MM.1S (cell line): ENCODE results near the gene PRSS36.
"Not testable (repeated sequence)": the region's sequence is repeated elsewhere in the genome, so short reads cannot be mapped to it uniquely, and the experiment has no call there.

Experiments
- DNase-seq: peaks from one replicate; pipeline ENCODE4 v3.0.0-alpha.2; 2015
- H2AFZ ChIP-seq: fragments of 300-600 bp; sonication (generic); 2 replicates; pipeline ENCODE4 v1.6.0; 2016; ENCODE audit warnings: antibody characterized with exemption, low read length
- H3F3A ChIP-seq: fragments of 300-600 bp; sonication (generic); 2 replicates; pipeline ENCODE4 v1.6.1; 2016; ENCODE audit warnings: mild to moderate bottlenecking, antibody characterized with exemption, low read length, moderate library complexity, mixed read lengths; ENCODE audit not compliant: insufficient read depth
- H3K27ac ChIP-seq: fragments of 300-600 bp; sonication (generic); 2 replicates; pipeline ENCODE4 v1.5.1; 2016; ENCODE audit warnings: mild to moderate bottlenecking, low read length
- H3K27me3 ChIP-seq: fragments of 300-600 bp; sonication (generic); replicated peaks from 2 replicates; pipeline ENCODE4 v1.6.0; 2016; ENCODE audit warnings: low read length; ENCODE audit not compliant: insufficient read depth
- H3K36me3 ChIP-seq: fragments of 300-600 bp; sonication (generic); replicated peaks from 2 replicates; pipeline ENCODE4 v1.6.1; 2016; ENCODE audit warnings: mild to moderate bottlenecking, low read length, mixed read lengths; ENCODE audit not compliant: insufficient read depth
- H3K4me1 ChIP-seq: fragments of 300-600 bp; sonication (generic); 2 replicates; pipeline ENCODE4 v1.6.1; 2016; ENCODE audit warnings: low read length, mixed read lengths
- H3K4me2 ChIP-seq: fragments of 300-600 bp; sonication (generic); 2 replicates; pipeline ENCODE4 v1.6.0; 2016; ENCODE audit warnings: low read depth, low read length
- H3K4me3 ChIP-seq: fragments of 300-600 bp; sonication (generic); 2 replicates; pipeline ENCODE4 v1.5.1; 2016; ENCODE audit warnings: low read length, mixed read lengths
- H3K79me2 ChIP-seq: fragments of 300-600 bp; sonication (generic); 2 replicates; pipeline ENCODE4 v1.6.1; 2016; ENCODE audit warnings: mixed run types, low read length, mixed read lengths
- H3K9ac ChIP-seq: fragments of 300-600 bp; sonication (generic); 2 replicates; pipeline ENCODE4 v1.6.1; 2016; ENCODE audit warnings: low read length, mixed read lengths
- H3K9me2 ChIP-seq: fragments of 300-600 bp; sonication (generic); replicated peaks from 2 replicates; pipeline ENCODE4 v1.6.1; 2016; ENCODE audit warnings: mild to moderate bottlenecking, low read length, mixed read lengths; ENCODE audit not compliant: insufficient read depth
- H3K9me3 ChIP-seq: fragments of 300-600 bp; sonication (generic); replicated peaks from 2 replicates; pipeline ENCODE4 v1.6.1; 2016; ENCODE audit warnings: mild to moderate bottlenecking, low read length, mixed read lengths; ENCODE audit not compliant: insufficient read depth
- H4K20me1 ChIP-seq: fragments of 300-600 bp; sonication (generic); 2 replicates; pipeline ENCODE4 v1.6.1; 2016; ENCODE audit warnings: mild to moderate bottlenecking, low read length, moderate library complexity, mixed read lengths; ENCODE audit not compliant: insufficient read depth
- CTCF ChIP-seq: fragments of 300-600 bp; sonication (generic); IDR thresholded peaks from 2 replicates; pipeline ENCODE4 v1.5.1; 2016; ENCODE audit warnings: antibody characterized with exemption, low read length, mixed read lengths
- EZH2 ChIP-seq: fragments of 300-600 bp; sonication (generic); optimal IDR thresholded peaks from 2 replicates; pipeline ENCODE3; 2017; ENCODE audit warnings: low read depth, mild to moderate bottlenecking, antibody characterized with exemption, low read length, mixed read lengths
- EZH2phosphoT487 ChIP-seq: fragments of 300-600 bp; sonication (generic); IDR thresholded peaks from 2 replicates; pipeline ENCODE4 v1.6.1; 2018; ENCODE audit warnings: antibody characterized with exemption, low read length

The PRSS36 gene

GRCh38 chr16:31179219-31179746 is 29.4 kb upstream of the PRSS36 start:
- TF ChIP-seq EZH2 (no peak), CTCF (no peak), EZH2phosphoT487 (no peak)

DNA sequence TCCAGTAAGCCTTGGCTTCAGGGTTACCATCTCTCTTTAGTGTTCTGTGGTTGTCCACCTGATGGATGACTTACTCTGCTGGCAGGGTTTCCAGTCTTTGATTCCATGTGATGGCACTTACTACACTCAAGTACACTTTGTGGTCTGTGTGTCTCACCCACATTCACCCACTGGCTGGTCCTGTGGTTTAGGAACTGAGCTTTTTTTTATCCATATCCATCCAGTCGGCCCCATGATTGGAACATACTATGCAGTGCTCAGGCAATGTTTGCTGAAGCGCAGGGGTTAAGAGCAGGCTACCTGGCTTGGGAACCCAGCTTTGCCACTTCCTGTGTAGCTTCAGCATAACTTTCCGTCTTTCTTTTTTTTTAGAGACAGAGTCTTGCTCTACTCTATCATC is 27.3 kb upstream of the PRSS36 start:
- no peak overlapping the region for H3K9ac ChIP-seq
- DNase-seq: no peak
- H3K4me1 ChIP-seq: peaks cover 21% of the 10 kb centered on the region
- H3K27me3 ChIP-seq: peaks cover 41% of the 10 kb centered on the region
- no peak overlapping the region for H3K4me2 ChIP-seq
- H3K36me3 ChIP-seq: 0 out of 2 replicates have a peak, but pooled peaks cover under 1% of the 10 kb centered on the region
- no peak overlapping the region for H3K4me3 ChIP-seq
- no peak overlapping the region for H3K27ac ChIP-seq
- H2AFZ ChIP-seq: no peak overlapping the region
- peaks cover 15% of the 10 kb centered on the region for H4K20me1 ChIP-seq
- peaks cover 22% of the 10 kb centered on the region for H3K79me2 ChIP-seq
- H3K9me2 ChIP-seq: no peaks in the 10 kb centered on the region
- no peak for TF ChIP-seq EZH2
- no peak for TF ChIP-seq EZH2phosphoT487
- no peak for TF ChIP-seq CTCF
- peaks cover 16% of the 10 kb centered on the region for H3F3A ChIP-seq
- H3K9me3 ChIP-seq: no peaks in the 10 kb centered on the region

More at GRCh38 chr16:31179219-31179746, 29.4 kb upstream of the PRSS36 start:
- peaks cover 43% of the 10 kb centered on the region for H3K79me2 ChIP-seq
- peaks cover 21% of the 10 kb centered on the region for H3K4me1 ChIP-seq
- peaks cover 12% of the 10 kb centered on the region for H3K36me3 ChIP-seq
- H3K27me3 ChIP-seq: peaks cover 26% of the 10 kb centered on the region
- DNase-seq: no peak
- peak overlapping the region; percentile 96 for H3K4me2 ChIP-seq
- peak overlapping the region; percentile 89 for H3K4me3 ChIP-seq
- no peaks in the 10 kb centered on the region for H3K9me3 ChIP-seq
- H3K9ac ChIP-seq: peak overlapping the region; percentile 96; the same call in 1 of the 2 replicates
- peak overlapping the region; percentile 68; the same call in 1 of the 2 replicates for H3K27ac ChIP-seq
- no peaks in the 10 kb centered on the region for H3K9me2 ChIP-seq
- peaks cover 34% of the 10 kb centered on the region for H4K20me1 ChIP-seq
- H2AFZ ChIP-seq: peak overlapping the region; percentile 52
- peaks cover 16% of the 10 kb centered on the region for H3F3A ChIP-seq

DNA sequence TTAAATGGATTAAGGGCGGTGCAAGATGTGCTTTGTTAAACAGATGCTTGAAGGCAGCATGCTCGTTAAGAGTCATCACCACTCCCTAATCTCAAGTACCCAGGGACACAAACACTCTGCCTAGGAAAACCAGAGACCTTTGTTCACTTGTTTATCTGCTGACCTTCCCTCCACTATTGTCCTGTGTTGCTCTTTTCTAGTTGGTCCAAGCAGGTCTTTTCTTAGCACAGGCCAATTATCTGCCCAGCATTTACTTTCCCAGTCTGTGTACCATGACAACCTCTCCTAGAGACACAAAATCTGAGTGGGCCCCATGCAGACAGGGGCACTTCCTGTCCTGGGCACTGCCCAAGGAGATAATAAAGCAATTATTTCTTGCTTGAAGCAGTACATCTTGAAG is 20.2 kb upstream of the PRSS36 start:
- not testable (repeated sequence) for H3K4me3 ChIP-seq, H4K20me1 ChIP-seq, H2AFZ ChIP-seq, H3K9ac ChIP-seq, H3K9me3 ChIP-seq, H3K27ac ChIP-seq, H3K4me2 ChIP-seq, H3K9me2 ChIP-seq, H3K36me3 ChIP-seq, DNase-seq, H3F3A ChIP-seq, H3K79me2 ChIP-seq, H3K4me1 ChIP-seq
- peaks cover 48% of the 10 kb centered on the region for H3K27me3 ChIP-seq

DNA sequence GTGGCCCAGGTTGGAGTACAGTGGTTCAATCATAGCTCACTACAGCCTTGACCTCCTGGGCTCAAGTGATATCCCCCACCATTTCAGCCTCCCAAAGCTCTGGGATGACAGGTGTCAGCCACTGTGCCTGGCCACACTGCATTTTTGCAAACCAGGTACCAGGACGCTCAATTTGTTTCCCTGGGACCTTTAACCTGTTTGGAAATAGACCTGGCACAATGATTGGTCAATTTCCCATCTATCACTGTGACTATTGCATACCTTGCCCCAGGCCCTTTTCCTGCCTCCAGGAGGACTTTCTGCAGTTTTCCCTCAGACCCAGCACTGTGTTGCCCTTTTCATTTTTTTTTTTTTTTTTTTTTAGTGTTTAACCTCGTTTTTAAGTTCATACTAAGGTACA is 19.0 kb upstream of the PRSS36 start:
- no peak overlapping the region for H3K27ac ChIP-seq
- H3K4me3 ChIP-seq: no peak overlapping the region
- H3K27me3 ChIP-seq: peaks cover 41% of the 10 kb centered on the region
- H3K79me2 ChIP-seq: no peaks in the 10 kb centered on the region
- no peak for DNase-seq
- H3K9me3 ChIP-seq: no peaks in the 10 kb centered on the region
- no peaks in the 10 kb centered on the region for H3K9me2 ChIP-seq
- H3K36me3 ChIP-seq: no peaks in the 10 kb centered on the region
- no peak overlapping the region for H3K4me2 ChIP-seq
- no peak overlapping the region for H3K9ac ChIP-seq
- no peak overlapping the region for H2AFZ ChIP-seq
- no peak for TF ChIP-seq EZH2phosphoT487
- no peaks in the 10 kb centered on the region for H3K4me1 ChIP-seq
- H4K20me1 ChIP-seq: no peaks in the 10 kb centered on the region
- no peaks in the 10 kb centered on the region for H3F3A ChIP-seq
